ENCODE data around the gene PLK2. TPM values are rescaled to one million over a fixed set of nuclear protein-coding genes. Genes with fewer than 3 reads are reported as not detected.
A peak's percentile ranks its signal among the peaks of the same experiment; 100 is the strongest.

The PLK2 gene
- total RNA-seq, 1 donor from 2014 or later: 282 TPM

- no peak for DNase-seq
These were observed 18.0 kb upstream of the PLK2 start for GRCh38 chr5:58477760-58478376.

GRCh38 chr5:58475404-58475803, 15.5 kb upstream of the PLK2 start:
- DNase-seq: no peak

GRCh38 chr5:58469896-58470295, 10.0 kb upstream of the PLK2 start:
- no peak for DNase-seq

GRCh38 chr5:58466939-58467338, 7.1 kb upstream of the PLK2 start:
- no peak for DNase-seq

GRCh38 chr5:58462623-58463230, 2.8 kb upstream of the PLK2 start:
- peak; percentile 56 for DNase-seq

GRCh38 chr5:58462154-58462553, 2.3 kb upstream of the PLK2 start:
- DNase-seq: no peak

GRCh38 chr5:58460732-58461286, 923 bp upstream of the PLK2 start:
- DNase-seq: peak; percentile 81

- DNase-seq: peak; percentile 35
These were observed 512 bp downstream of the PLK2 start for GRCh38 chr5:58459146-58460001.

- peak; percentile 19 for DNase-seq
These were observed 1.1 kb downstream of the PLK2 start for GRCh38 chr5:58458743-58459145.

- DNase-seq: no peak
These were observed 1.6 kb downstream of the PLK2 start for GRCh38 chr5:58458141-58458742.

GRCh38 chr5:58457050-58457449, 2.8 kb downstream of the PLK2 start:
- DNase-seq: no peak

GRCh38 chr5:58456486-58456885, 3.4 kb downstream of the PLK2 start:
- no peak for DNase-seq

GRCh38 chr5:58456026-58456425, 3.9 kb downstream of the PLK2 start:
- DNase-seq: no peak

- no peak for DNase-seq
These were observed 4.4 kb downstream of the PLK2 start for GRCh38 chr5:58455480-58455879.

GRCh38 chr5:58455066-58455465, 4.8 kb downstream of the PLK2 start:
- DNase-seq: no peak

- DNase-seq: no peak
These were observed 5.9 kb downstream of the PLK2 start for GRCh38 chr5:58454025-58454424.

- DNase-seq: no peak
These were observed 6.6 kb downstream of the PLK2 start for GRCh38 chr5:58453306-58453705.

- DNase-seq: no peak
These were observed 7.2 kb downstream of the PLK2 start for GRCh38 chr5:58452566-58453258.

- DNase-seq: no peak
These were observed 7.9 kb downstream of the PLK2 start for GRCh38 chr5:58451732-58452565.

GRCh38 chr5:58450811-58451629, 8.9 kb downstream of the PLK2 start:
- no peak for DNase-seq
